Lung (tissue), 12 donors: Measurements from ENCODE around the gene NFIB. TPM values are rescaled to one million over a fixed set of nuclear protein-coding genes. Genes with fewer than 3 reads are reported as not detected.

Source experiments
- ATAC-seq: fragments of 200-7000 bp; cut with Tn5 transposase; one replicate; pipeline ENCODE4 v1.9.1; 2020; ENCODE audit warnings: moderate number of reproducible peaks; ENCODE audit not compliant: insufficient read depth, low FRiP score
- DNase-seq, 3 donors: peaks; one replicate each; pipeline ENCODE4 v3.0.0-alpha.2; 2013 to 2017
- H3K27ac ChIP-seq, 2 donors: one replicate each; pipeline ENCODE4 v1.5.1; 2013; ENCODE audit warnings: mild to moderate bottlenecking in 2 of 2, moderate library complexity in 2 of 2, control low read depth in 1 of 2, inconsistent platforms in 1 of 2, low read depth in 1 of 2, low read length in 1 of 2
- H3K27me3 ChIP-seq, 3 donors: one replicate each; pipeline ENCODE4 v1.5.1; 2013; ENCODE audit warnings: low read length in 2 of 3; ENCODE audit not compliant: control insufficient read depth in 3 of 3, insufficient read depth in 3 of 3
- H3K36me3 ChIP-seq, 4 donors: one replicate each; pipeline ENCODE4 v1.5.1; 2013; ENCODE audit warnings: low read length in 4 of 4, mild to moderate bottlenecking in 1 of 4, moderate library complexity in 1 of 4; ENCODE audit not compliant: control insufficient read depth in 4 of 4, insufficient read depth in 4 of 4
- H3K4me1 ChIP-seq, 5 donors: one replicate each; pipeline ENCODE4 v1.5.1; 2013; ENCODE audit warnings: low read length in 5 of 5, mild to moderate bottlenecking in 2 of 5, moderate library complexity in 1 of 5; ENCODE audit not compliant: control insufficient read depth in 5 of 5, insufficient read depth in 5 of 5
- H3K4me3 ChIP-seq: one replicate; pipeline ENCODE4 v1.5.1; 2013; ENCODE audit warnings: mild to moderate bottlenecking, control low read depth, moderate library complexity
- H3K9ac ChIP-seq, 2 donors: one replicate each; pipeline ENCODE4 v1.5.1; 2013; ENCODE audit warnings: low read length in 2 of 2, control low read depth in 1 of 2; ENCODE audit not compliant: insufficient read depth in 1 of 2
- H3K9me3 ChIP-seq, 4 donors: one replicate each; pipeline ENCODE4 v1.5.1; 2013; ENCODE audit warnings: low read length in 3 of 4, mild to moderate bottlenecking in 1 of 4, moderate library complexity in 1 of 4; ENCODE audit not compliant: control insufficient read depth in 4 of 4, insufficient read depth in 3 of 4
- CTCF ChIP-seq: IDR thresholded peaks from 2 replicates; pipeline ENCODE4 v1.5.1; 2012; ENCODE audit warnings: mild to moderate bottlenecking; ENCODE audit errors: control extremely low read depth, extremely low read depth
- WGBS, 2 donors: extraction: QIAGEN DNeasy Blood & Tissue Kit; methylation state at CpG; one replicate each; pipeline ENCODE4 v1.1.7; 2013; 5-methylcytosine and 5-hydroxymethylcytosine counted together
- polyA plus RNA-seq, 2 donors: library from polyadenylated mRNA; stranded (reverse); fragments of 200-250 nt; gene quantifications; one replicate each; pipeline ENCODE4 v1.2.1, GENCODE V29; 2013
- total RNA-seq, 2 donors: library from RNA; depleted of rRNA in 1 of 2; stranded (reverse); fragments of >200 nt in 1 of 2; gene quantifications; one replicate each; pipeline ENCODE4 v1.2.1, GENCODE V29; 2014 to 2021
- donor health status: control.
- donor health status: control.
- donor health status: Bipolar disorder and iron deficiency.
- donor health status: healthy.
- donor health status: DM: yes; HTN: yes; CAD: no.

The NFIB gene
- total and polyA plus RNA-seq, 4 donors = 7.3 to 189 (median 51.0) TPM

DNA sequence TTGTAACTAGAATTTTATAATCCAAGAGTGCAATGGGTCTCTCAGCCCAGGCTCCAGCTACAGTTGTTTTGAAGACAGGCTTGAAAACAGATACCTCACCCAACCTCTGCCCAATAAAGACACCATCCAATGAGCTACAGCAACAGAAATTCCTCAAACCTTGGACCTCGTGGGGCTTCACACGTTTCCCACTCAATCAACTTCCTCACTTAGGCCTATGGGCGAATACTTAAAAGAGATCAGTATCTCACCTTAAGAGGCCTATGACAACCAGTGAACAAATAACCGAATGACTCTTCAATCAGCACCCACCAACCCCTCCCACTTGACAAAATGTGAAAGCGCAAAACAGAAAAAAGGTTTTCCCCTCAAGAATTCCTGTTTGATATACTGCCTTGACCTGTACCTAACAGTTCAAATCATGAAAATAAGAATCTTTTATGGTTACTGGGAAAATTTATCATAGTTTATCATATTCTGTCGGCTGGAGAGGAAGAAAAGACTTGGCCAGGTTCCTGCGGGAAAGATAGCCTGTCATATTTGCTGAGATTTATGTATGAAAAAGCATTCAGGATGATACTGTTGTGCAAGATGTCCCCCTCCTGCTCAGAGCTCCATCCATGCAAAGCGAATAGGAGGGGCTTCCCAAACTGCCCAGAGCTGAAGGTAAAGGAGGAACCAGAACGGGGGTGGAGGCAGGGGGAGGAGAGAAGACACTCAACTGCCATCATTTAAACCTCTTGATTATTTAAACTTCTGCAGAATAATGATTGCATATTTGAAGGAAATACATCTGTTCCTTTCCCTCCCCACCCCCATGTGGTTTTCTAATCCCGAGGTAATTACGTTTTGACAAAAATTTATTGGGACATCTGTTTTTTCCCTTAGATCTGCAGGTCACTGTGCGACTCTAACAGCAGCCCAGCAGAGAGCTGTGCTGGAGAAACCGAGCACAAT is 256.3 kb downstream of the NFIB start:
- ATAC-seq (no peak), DNase-seq (peak in 1 of 3 donors; percentile 59)
- H3K9me3 ChIP-seq = no peaks in the 10 kb centered on the region
- H3K27ac ChIP-seq = no peak overlapping the region
- WGBS, 2 donors = 59 to 61% methylated on average over 13 of the region's 13 CpGs
- no peak overlapping the region for H3K4me3 ChIP-seq
- no peaks in the 10 kb centered on the region for H3K27me3 ChIP-seq
- H3K36me3 ChIP-seq = no peaks in the 10 kb centered on the region
- H3K9ac ChIP-seq = no peak overlapping the region
- TF ChIP-seq CTCF = no peak
- peaks cover 0 to 74% (median 24%) of the 10 kb centered on the region in 5 donors for H3K4me1 ChIP-seq

DNA sequence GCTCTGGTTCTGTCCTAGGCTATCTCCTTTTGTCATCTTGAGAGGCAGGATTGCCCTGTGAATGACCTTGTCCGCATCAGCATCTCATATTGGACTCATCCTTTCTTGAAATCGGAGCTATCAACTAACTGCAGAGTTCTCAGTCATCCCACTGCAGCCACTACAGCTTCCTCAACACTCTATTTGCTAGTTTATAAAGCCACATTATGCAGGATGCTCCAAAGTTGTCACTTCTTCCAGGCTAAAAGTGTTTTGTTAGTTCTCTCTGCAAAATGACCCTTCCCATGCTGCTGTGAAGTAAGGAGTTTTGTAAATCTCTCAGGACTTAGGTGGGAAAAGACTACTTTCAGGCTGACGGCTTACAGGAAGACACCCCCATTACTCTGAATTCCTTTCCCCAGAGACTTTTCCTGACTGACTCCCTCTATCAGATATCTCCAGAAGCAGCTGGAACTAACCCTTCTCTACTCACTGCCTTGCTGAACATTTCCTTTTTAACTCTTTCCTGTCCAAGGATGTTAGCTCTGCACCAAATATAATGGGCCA is 257.6 kb downstream of the NFIB start:
- no peak for TF ChIP-seq CTCF
- WGBS, 2 donors = 41 to 46% methylated on average over 3 of the region's 3 CpGs
- Histone ChIP-seq H3K27me3 (no peaks in the 10 kb centered on the region), H3K36me3 (no peaks in the 10 kb centered on the region), H3K4me3 (no peak overlapping the region), H3K9me3 (no peaks in the 10 kb centered on the region), H3K9ac (no peak overlapping the region), H3K27ac (no peak overlapping the region), H3K4me1 (peaks cover 0 to 65% (median 24%) of the 10 kb centered on the region in 5 donors)
- no peak for ATAC-seq
- peak in 2 of 3 donors; percentile 63 to 70 for DNase-seq

- ATAC-seq (no peak), DNase-seq (peak; percentile 26 to 76 (median 58))
- 71 to 89% methylated on average over 2 of the region's 2 CpGs for WGBS, 2 donors
- Histone ChIP-seq H3K4me3 (no peak overlapping the region), H3K9ac (no peak overlapping the region), H3K27ac (no peak overlapping the region), H3K36me3 (no peaks in the 10 kb centered on the region), H3K27me3 (no peaks in the 10 kb centered on the region), H3K4me1 (peaks cover 0 to 48% (median 21%) of the 10 kb centered on the region in 5 donors), H3K9me3 (no peaks in the 10 kb centered on the region)
- TF ChIP-seq CTCF = no peak
Observed at GRCh38 chr9:14054096-14054495, 259.8 kb downstream of the NFIB start.
